ENCODE measurements around the gene SLC5A2.
"Not testable (repeated sequence)": the region's sequence is repeated elsewhere in the genome, so short reads cannot be mapped to it uniquely, and the experiment has no call there.

SLC5A2 gene

DNA sequence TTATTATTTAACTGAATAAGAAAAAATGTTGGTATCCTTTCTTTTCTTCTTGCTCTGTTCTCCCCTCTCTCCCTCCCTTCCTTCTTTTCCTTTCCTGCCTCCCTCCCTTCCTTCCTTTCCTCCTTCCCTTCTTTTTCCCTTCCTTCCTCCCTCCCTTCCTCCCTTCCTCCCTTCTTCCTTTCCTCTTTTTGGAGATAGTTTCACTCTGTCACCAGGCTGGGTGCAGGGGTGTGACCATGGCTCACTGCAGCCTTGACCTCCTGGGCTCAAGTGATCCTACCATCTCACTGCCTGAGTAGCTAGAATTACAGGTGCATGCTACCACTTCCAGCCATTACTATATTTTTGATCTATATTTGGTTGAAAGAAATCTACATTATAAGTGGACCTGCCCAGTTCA is 31.0 kb downstream of the SLC5A2 start:
- Histone ChIP-seq H3K27ac (no peak overlapping the region), H3K4me3 (no peak overlapping the region)

DNA sequence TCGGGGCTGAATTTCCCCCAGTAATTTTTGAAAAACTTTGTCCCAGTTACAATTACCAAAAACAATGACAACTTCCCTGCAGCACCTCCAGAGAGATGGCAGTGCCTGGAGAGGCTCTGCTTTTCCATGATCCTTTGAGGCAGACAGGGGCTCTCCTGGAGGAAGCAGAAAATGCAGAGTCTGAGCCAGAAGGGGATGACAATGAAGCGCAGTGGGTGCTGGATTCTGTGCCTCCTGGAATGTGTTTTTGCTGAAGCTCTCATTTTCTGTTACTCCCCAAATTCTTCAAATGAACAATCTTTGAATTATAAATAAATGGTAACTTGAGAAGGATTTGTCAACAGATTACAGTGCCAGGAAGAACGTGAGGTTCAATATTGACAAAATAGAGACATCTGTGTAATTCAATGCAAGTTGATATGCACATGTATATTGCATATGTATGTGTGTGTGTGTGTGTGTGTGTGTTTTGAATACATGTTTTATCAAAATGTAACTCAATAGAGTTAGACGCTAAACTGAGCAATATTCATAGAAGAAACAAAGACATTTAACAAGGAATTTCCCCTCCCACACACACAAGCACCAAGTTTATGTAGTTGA is 35.0 kb downstream of the SLC5A2 start:
- Histone ChIP-seq H3K4me3 (no peak overlapping the region), H3K27ac (no peak overlapping the region)

DNA sequence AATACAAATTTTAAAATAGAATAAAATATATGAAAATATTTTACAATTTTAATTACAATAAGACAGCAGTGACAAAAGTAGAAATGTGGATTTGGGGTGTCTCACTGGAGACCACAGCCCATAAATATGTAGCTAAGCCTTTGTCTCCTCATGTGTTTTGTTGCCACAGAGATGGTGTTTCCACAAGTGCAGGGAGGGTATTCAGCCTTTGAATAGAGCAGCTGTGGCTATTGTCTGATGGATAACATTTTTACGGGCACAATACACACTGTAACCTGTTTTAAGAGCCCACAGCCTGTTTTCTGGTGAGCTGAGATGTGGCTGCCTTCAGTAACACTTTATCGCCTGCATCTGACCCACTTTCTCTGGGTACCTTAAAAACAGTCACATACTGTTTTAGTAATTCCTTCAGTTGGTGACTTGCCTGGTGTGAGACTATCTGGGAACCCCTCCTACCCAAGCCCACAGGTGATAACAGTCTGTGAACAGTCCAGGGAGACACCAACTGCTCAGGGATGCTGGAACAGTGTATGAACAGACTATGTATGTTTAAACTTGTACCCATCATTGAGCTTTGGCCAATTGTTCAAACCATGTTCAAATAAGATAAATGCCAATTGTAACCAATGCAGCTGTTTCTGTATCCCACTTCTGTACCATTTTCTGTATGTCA is 37.0 kb downstream of the SLC5A2 start:
- H3K4me3 ChIP-seq, result no peak overlapping the region
- no peak overlapping the region for H3K27ac ChIP-seq

DNA sequence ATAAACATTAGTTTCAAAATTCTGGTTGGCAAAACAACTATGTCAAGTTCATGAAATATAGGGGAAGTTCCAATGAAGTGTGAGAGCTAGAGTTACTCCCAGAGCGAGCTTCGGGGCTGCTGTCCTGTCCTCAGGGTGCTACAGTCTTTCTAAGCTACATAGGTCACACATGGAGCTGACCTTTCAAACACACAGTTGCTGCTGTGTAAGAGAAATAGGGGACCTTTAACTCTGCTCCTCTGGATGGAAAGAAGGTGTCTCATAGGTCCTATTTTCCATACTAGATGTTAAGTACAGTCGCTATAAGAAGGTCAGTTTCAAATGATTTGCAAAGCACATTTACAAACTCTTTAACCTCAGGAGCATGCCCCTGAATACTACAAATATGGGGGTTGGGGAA is 38.4 kb downstream of the SLC5A2 start:
- no peak overlapping the region for H3K4me3 ChIP-seq
- H3K27ac ChIP-seq, result no peak overlapping the region

DNA sequence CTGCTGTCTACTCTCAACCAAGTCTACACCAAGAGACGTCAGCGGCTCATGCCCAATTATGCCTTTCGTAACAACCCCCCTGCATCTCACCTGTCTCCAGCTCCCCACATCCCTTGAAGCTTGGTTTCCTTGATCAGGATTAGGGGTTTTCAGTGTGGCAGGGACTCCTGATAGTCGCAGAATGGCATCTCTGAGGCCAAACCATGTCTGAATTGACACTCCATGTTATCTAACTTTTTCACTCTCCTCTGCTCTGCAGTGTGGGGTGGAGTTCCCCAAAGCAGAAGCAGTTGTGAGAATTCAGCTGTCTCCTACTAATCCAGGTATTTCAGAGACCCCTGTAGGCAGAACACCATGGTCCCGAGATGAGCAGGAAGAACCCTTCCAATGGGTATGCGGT is 39.1 kb downstream of the SLC5A2 start:
- H3K4me3 ChIP-seq, result no peak overlapping the region
- no peak overlapping the region for H3K27ac ChIP-seq

DNA sequence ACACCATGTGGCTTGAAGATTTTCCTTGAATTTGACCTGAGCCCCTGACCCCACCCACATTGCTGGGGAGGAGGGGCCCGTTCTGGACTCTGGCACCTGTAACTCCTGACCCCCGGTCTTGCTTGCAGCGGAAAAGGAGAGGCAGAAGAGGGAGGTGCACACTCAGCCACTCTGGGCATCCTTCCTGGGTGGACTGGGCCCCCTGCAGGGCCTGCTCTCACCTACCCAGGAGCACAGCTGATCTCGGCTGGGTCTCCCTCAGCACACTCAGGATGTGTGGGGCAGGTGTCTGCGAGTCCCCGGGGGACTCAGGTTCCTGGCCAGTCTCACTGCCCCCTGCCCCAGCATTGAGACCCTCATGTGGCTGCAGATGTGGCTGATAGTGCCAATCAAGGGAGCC is 40.8 kb downstream of the SLC5A2 start:
- not testable (repeated sequence) for H3K4me3 ChIP-seq

DNA sequence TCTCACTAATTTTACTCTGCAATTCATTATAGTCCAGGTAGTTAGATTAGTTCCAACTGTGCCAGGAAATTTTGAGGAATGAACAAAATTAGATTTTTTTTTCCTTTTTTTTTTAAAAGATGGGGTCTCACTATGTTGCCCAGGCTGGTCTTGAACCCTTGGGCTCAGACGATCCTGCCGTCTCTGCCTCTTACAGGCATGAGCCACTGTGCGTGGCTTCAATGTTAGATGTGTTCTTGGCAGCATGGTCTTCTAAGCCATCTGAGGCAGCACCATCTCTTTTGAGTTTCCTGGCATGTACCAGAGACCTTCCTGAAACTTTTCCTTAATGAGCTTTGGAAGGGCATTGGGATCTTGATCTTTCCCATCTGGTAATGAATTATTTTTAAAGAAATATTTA is 42.2 kb downstream of the SLC5A2 start:
- Histone ChIP-seq H3K27ac (no peak overlapping the region), H3K4me3 (no peak overlapping the region)

More for the DNA sequence above, 40.8 kb downstream of the SLC5A2 start:
- H3K27ac ChIP-seq, result not testable (repeated sequence)

DNA sequence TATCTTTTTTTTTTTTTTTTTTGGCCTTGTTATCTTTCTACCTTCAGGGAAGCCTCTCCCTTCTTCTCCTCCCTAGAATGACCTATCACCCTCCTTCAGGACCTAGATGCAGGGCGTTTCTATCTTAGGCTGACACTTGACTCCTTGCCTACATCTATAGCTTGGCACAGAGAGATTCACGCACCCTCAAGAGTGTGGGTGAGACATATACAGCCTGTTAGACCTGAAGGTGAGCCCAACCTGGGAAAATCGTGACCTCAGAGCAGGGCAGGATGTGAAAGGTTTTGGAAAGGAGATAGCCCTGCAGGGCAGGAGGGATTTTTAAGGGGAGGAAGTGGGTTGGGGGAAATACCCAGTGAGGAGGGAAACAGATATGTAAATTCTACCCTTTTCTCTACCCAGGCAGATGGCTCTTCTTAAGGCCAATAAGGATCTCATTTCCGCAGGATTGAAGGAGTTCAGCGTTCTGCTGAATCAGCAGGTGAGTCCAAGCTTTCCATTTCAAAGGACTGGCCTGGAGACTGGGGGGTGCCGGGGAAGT is 44.9 kb downstream of the SLC5A2 start, which contains the start of gene AHSP:
Gene AHSP, plus strand, starts transcription at position 167 of the 541 bp plus-strand sequence. Its CDS starts 240 bp downstream, at position 407.
- no peak within 1 kb of the TSS for H3K4me3 ChIP-seq

DNA sequence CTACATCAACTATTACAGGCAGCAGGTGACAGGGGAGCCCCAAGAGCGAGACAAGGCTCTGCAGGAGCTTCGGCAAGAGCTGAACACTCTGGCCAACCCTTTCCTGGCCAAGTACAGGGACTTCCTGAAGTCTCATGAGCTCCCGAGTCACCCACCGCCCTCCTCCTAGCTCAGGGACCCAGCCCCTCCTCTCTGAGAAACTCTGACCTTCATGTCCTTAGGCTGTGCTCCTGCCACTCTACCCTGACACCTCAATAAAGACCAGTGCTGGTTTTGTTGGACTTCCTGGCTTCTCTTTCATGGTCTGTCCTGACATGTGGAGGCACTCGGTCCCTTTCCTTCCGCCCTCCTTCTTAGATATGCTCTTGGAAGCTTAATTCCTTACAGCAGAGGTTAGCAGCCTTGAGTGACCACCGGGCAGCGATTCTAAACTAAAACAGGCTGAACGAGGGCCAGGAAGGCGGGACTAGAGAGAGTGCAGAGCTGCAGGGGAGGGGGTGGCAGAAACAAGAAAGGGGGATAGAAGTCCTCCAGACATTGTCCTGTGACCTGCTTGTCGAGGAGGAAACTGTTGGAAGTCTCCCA is 45.7 kb downstream of the SLC5A2 start:
- Histone ChIP-seq H3K27ac (no peak overlapping the region), H3K4me3 (peak overlapping the region in 1 of 7 experiments; percentile 33)

More for the DNA sequence above, 44.9 kb downstream of the SLC5A2 start, which contains the start of gene AHSP:
- no peak within 1 kb of the TSS for H3K27ac ChIP-seq

DNA sequence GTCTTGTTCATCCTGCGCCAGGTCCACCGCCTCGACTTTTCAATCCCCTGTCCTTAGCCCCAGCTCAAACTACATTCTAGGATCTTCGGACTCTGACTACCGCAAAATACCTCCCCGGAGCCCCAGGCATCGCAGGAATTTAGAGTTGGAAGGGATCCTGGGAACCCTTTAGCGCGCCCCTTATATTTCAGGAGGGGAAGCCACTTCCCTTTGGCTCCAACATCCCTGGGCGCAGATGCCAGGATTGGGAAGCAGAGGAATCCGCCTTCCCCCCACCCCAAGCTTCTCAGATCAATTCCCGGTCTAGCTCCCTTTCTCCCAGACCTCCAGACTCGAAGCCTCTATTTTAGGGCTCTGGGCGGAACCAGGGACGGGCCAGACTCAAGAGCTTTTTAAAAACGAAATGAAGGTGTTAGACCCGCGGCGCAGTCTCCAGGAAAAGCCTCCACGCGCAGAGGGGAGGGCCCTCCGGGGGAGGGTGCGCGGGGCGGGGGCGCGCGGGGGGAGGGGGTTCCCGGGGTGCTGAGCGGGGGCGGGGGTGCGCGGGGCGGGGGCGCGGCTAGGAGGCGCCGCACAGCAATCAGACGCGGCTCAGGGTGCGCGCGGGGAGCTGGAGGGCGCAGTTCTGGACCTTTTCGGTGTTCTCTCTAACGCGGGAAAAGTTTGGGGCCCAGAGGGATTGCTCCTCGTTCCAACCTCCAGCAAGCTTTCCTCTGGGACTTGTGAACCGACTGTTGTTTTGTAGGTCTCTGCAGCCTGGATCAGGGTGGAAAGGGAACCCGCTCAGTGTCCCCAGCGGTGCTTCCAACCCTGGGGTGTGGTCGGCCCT is 46.4 kb downstream of the SLC5A2 start:
- peak overlapping the region in 1 of 21 experiments; percentile 6 for H3K27ac ChIP-seq
- H3K4me3 ChIP-seq, result peak overlapping the region in 5 of 7 experiments; percentile 16 to 39 (median 22)

DNA sequence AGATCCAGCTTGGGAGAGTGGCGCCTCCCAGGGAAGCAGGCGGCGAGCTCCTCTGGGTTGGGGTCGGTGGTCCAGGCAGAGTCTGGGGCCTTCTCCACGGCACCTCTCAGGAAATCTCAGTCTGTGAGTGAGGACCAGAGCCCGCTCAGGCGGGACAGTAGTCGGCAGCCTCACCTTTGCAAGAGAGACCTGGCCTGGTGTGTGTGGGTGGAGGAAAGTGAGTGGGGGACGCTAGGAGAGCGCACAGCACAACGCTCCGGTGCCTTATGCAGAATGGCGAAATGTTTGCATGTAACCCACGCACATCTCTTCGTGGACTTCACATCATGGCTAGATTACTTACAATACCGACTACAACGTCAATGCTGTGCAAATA is 47.0 kb downstream of the SLC5A2 start:
- peak overlapping the region in 5 of 7 experiments; percentile 16 to 39 (median 22) for H3K4me3 ChIP-seq
- peak overlapping the region in 1 of 21 experiments; percentile 6 for H3K27ac ChIP-seq

DNA sequence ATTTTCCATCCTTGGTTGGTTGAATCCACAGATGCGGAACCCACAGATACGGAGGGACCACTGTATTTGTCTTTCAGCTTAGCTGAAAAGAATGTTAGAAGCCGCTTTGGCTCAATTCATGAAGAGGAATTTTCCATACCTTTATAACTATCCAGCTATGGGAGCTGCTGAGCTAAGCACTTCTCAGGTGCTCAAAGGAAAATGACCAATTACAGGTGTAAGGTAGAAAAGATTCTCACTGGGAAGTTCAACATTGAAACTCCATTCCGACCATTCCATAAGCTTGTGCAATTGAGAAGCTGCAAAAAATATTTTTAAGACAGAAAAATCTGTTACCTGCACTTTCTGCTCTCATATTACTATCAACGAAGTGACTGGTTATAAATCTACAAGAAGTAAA is 47.5 kb downstream of the SLC5A2 start:
- no peak overlapping the region for H3K4me3 ChIP-seq
- H3K27ac ChIP-seq, result no peak overlapping the region

DNA sequence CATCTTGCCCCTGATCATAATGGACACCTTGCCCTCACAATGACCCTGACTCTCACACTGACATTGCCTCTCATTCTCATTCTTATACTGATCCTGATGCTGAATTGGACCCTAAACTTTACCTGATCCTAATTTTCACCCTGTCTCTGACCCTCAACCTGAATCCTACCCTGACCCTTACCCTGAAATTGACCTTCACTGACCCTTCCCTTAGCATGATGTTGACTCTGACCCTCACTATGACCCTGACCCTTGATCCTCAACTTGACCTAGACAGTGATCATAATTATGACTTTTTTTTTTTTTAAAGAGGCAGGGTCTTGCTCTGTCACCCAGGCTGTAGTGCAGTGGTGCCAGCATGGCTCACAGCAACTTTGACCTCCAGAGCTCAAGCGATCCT is 48.2 kb downstream of the SLC5A2 start:
- Histone ChIP-seq H3K27ac (no peak overlapping the region), H3K4me3 (no peak overlapping the region)

DNA sequence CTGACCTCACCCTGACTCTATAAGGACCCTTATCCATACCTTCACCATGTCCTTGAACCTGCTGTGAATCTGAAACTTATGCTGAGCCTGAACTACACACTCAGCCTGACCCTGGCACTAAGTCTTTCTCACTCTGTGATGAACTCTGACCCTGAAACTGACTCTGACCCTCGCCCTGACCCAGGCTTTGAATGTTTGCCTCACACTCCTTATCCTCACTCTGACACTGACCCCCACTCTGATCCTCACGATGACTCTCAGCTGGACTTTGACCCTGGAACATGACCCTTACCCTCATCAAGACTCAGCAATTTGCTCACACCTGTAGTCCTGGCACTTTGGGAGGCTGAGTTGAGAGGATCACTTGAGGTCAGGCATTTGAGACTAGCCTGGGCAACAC is 49.2 kb downstream of the SLC5A2 start:
- H3K4me3 ChIP-seq, result no peak overlapping the region
- H3K27ac ChIP-seq, result no peak overlapping the region

DNA sequence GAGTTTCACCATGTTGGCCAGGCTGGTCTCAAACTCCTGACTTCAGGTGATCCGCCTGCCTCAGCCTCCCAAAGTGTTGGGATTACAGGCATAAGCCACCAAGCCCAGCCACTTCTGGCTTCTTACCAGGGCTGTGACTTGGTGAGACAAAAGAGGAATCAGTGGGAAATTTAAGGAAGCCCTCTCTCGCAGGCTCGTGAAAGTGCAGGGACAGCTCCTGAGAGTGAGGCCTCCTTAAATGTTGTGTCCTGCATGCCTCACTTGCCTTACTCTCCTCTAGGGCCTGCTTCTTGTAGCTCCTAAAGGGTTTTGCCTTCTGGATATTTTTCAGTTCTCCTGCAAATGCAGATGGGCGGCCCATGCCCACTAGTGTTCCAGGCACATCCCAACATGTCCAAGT is 50.0 kb downstream of the SLC5A2 start:
- no peak overlapping the region for H3K4me3 ChIP-seq
- H3K27ac ChIP-seq, result no peak overlapping the region

DNA sequence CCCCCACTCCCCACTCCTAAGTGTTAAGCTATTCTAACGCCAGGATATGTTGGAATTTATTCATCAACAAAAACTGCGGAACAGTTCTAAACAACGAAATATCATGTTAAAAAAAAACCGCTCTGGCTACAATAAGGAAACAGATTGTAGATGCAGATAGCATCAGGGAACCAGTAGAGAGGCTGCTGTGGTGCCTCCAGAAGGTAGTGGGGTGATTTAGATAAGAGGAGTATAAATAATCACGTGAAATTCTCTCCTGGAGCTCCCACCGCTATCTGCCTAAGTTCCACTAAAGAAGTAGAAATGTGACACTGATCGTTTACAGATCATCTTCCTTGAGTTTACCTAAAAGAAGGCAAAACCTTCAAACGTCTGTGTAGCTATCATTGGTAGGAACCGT is 52.8 kb downstream of the SLC5A2 start:
- Histone ChIP-seq H3K4me3 (no peak overlapping the region), H3K27ac (no peak overlapping the region)

DNA sequence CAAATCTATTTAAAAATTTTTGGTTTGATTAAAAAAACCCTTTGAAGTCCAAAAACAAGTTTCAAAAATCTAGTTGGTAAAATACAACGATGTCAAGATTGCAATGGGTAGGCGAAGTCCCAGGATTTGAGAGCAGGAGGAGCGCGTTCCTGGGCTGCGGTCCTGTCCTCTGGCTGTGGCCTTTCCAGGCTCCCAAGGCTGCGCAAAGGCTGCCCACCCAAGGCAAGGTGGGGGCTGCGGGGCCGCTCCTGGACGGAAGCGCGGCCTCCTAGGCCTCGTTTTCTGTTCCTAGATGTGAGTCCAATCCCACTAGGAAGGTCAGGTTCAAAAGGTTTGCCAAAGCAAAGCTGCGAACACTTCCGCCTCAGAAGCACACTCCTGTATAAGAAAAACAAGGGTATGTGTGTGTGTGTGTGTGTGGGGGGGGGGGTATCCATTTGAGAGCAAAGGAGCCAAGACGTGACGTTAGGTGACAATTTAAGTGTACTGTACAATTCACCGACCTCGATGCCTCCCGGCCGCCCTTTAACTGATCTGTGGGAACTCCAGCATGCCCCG is 54.0 kb downstream of the SLC5A2 start:
- no peak overlapping the region for H3K27ac ChIP-seq
- peak overlapping the region in 2 of 7 experiments; percentile 10 to 30 for H3K4me3 ChIP-seq

DNA sequence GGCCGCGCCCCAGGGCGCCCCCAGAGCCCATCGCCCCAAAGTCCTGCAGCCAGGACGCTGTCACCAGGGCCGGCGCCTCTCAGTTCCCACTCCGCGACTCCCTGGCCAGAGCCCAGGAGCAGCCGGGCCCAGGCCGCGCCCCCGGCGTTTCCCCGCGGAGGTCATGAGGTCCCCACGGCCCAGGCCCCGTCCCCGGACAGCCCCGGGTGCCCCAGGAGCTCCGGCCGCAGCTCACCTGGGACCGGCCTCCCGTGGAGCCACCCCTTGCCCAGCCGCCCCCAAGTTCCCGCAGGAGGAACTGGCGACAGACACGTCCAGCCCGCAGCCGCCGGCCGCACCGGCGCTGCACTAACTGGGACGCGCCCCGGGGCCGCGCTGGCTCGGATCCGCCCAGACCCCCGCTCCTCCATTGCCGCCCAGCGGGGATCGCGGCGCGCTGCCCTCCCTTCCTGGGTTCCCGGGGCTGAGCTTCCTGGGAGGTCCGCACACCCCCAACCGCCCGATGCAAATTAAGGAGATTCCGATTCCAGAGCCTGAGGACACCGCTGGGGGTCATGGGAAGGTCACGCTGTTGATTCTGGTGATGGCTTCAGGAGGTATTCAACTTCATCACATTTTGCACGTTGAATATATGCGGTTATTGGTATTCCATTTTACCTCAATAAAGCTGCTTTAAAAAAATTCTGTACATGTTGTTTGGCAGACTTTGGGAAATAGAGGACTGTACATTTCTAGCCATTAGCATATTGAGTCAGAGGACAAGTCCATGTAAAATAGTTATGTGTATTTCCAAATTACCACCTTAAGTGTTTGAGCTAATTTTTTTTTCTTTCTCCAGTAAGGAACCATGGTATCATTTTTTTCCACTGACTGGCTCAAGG is 54.7 kb downstream of the SLC5A2 start:
- Histone ChIP-seq H3K4me3 (peak overlapping the region in 5 of 7 experiments; percentile 9 to 30 (median 21)), H3K27ac (no peak overlapping the region)

DNA sequence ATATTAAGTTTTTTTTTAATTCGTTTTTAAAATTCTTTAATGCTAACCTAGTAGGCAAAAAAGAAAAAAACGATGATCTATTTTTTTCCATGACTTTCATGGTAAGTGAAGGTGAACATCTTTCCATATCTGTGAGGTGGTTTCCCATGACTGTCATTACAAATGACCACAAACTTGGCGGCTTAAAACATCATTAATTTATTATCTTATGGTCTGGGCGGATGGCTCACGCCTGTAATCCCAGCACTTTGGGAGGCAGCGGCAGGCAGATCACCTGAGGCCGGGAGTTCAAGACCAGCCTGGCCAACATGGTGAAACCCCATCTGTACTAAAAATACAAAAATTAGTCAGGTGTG is 55.3 kb downstream of the SLC5A2 start:
- not testable (repeated sequence) for H3K4me3 ChIP-seq, H3K27ac ChIP-seq
